ENCODE data around the gene FAM117B. TPM values are rescaled to one million over a fixed set of nuclear protein-coding genes. Genes with fewer than 3 reads are reported as not detected.

FAM117B gene
- total RNA-seq, 1 experiment from 2014 or later: 24.0 TPM

DNA sequence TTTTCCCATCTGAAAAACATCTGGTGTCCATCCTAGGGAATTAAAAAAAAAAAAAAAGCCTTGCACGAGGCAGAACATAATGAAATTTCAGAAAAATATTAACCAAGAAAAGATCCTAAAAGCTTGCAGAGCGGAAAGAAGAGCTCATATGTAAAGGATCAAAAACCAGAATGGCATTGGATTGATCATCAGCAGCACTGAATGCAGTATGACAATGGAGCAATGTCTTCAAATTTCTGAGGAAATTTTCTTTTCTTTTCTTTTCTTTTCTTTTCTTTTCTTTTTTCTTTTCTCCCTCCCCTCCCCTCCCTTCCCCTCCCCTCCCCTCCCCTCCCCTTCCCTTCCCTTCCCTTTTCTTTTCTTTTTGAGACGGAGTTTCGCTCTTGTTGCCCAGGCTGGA is 21.3 kb upstream of the FAM117B start:
- Histone ChIP-seq H3K23ac (ENCODE audit: insufficient read length, low read depth, low read length) (no peak overlapping the region), H2AK5ac (ENCODE audit: insufficient read length, low read length) (no peak overlapping the region), H3K27ac (ENCODE audit: insufficient read length, low read depth, low read length) (no peak overlapping the region), H2BK15ac (ENCODE audit: low read depth, low read length) (no peak overlapping the region), H3K4me1 (ENCODE audit: insufficient read depth, low read length) (no peaks in the 10 kb centered on the region), H2AFZ (ENCODE audit: low read length) (no peak overlapping the region), H3K18ac (ENCODE audit: insufficient read length, low read depth, low read length) (no peak overlapping the region), H2BK5ac (ENCODE audit: insufficient read length, low read length) (no peak overlapping the region), H3K23me2 (ENCODE audit: insufficient read length, low read depth, low read length, poor library complexity, severe bottlenecking) (no peaks in the 10 kb centered on the region), H3K4me2 (ENCODE audit: insufficient read depth, insufficient read length, low read length) (no peak overlapping the region), H2BK120ac (ENCODE audit: low read depth, low read length, poor library complexity, severe bottlenecking) (no peak overlapping the region), H2BK20ac (ENCODE audit: low read depth, low read length, poor library complexity, severe bottlenecking) (no peak overlapping the region), H2BK12ac (ENCODE audit: insufficient read length, low read depth, low read length) (no peak overlapping the region), H3K9me3 (ENCODE audit: control insufficient read depth, low read depth, low read length) (no peaks in the 10 kb centered on the region), H4K91ac (ENCODE audit: insufficient read length, low read depth, low read length) (no peak overlapping the region), H3K9ac (ENCODE audit: extremely low read depth, insufficient read length, low read length) (no peak overlapping the region), H3K56ac (ENCODE audit: insufficient read length, low read depth, low read length) (no peak overlapping the region), H3K14ac (ENCODE audit: insufficient read depth, low read length) (no peak overlapping the region), H3T11ph (ENCODE audit: low read length) (no peak overlapping the region), H4K8ac (replicated peaks; ENCODE audit: insufficient read length, low read depth, low read length) (no peak overlapping the region), H4K5ac (ENCODE audit: insufficient read length, low read depth, low read length) (no peak overlapping the region), H3K27me3 (ENCODE audit: insufficient read depth, low read length) (no peaks in the 10 kb centered on the region), H3K4ac (ENCODE audit: low read depth, low read length) (no peak overlapping the region), H3K79me2 (ENCODE audit: insufficient read depth, low read length) (no peaks in the 10 kb centered on the region), H3K79me1 (ENCODE audit: insufficient read depth, low read depth, low read length, poor library complexity, severe bottlenecking) (no peaks in the 10 kb centered on the region), H4K20me1 (ENCODE audit: control insufficient read depth, insufficient read depth, insufficient read length) (no peaks in the 10 kb centered on the region)
- Mint-ChIP-seq H3K27ac (no peak overlapping the region), H3K27me3 (ENCODE audit: low read depth) (no peaks in the 10 kb centered on the region), H3K4me1 (peaks cover 3% of the 10 kb centered on the region in 2 experiments; a peak in 1 of 4 replicates), H3K36me3 (ENCODE audit: insufficient read depth in 1 of 3, low read depth in 3 of 3) (no peaks in the 10 kb centered on the region), H3K4me3 (no peak overlapping the region), H3K9me3 (no peaks in the 10 kb centered on the region)
- DNase-seq: no peak
- no CpG with 5 or more reads among the region's 4 CpGs for WGBS (ENCODE audit: extremely low coverage, insufficient read length, low lambda C conversion rate)
- TF ChIP-seq, protein P1, sequence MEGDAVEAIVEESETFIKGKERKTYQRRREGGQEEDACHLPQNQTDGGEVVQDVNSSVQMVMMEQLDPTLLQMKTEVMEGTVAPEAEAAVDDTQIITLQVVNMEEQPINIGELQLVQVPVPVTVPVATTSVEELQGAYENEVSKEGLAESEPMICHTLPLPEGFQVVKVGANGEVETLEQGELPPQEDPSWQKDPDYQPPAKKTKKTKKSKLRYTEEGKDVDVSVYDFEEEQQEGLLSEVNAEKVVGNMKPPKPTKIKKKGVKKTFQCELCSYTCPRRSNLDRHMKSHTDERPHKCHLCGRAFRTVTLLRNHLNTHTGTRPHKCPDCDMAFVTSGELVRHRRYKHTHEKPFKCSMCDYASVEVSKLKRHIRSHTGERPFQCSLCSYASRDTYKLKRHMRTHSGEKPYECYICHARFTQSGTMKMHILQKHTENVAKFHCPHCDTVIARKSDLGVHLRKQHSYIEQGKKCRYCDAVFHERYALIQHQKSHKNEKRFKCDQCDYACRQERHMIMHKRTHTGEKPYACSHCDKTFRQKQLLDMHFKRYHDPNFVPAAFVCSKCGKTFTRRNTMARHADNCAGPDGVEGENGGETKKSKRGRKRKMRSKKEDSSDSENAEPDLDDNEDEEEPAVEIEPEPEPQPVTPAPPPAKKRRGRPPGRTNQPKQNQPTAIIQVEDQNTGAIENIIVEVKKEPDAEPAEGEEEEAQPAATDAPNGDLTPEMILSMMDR (conservative IDR thresholded peaks at IDR 0.05): no peak

All from H9 (cell line).